HG02943 (cell line): ENCODE data around the gene LAMP2.
"Not testable (repeated sequence)": the region's sequence is repeated elsewhere in the genome, so short reads cannot be mapped to it uniquely, and the experiment has no call there.

Experiments
- ATAC-seq: cut with Tn5 transposase; IDR thresholded peaks from one replicate; pipeline ENCODE4 v1.9.1; 2021; ENCODE audit warnings: mild to moderate bottlenecking, low read depth, moderate library complexity; ENCODE audit not compliant: unreplicated experiment

LAMP2 gene

DNA sequence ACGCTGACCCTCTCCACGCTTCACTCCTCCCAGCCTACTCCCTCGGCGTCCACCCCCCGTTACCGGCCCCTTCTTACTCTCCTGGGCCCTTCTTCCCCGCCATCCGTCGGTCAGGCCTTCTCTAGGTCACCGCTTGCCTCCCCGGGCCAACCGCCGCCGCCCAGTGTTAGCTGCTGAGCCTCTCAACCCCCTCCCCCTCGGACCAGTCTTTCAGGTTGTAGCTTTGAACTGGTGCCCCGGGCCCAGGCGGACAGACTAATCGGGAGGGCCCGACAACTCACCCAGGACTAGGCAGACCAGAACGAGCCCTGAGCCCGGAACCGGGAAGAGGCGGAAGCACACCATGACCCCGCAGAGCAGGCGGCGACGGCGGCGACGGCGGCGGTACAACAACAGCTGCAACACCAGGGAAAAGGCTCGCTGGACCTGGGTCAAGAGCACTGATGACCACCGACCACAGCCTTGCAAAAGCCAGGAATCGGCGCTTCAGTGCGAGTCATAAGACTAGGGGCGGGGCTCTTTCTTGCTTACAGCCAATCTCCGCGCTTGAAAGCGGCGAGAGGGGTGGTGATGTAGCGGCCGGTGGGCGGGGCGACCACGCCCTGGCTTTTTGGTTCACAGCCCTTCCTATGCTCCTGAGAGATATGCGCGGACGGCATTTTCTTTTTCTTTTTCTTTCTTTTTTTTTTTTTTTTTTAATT, at the start of gene LAMP2:
Gene LAMP2 (minus strand): TSS at position 472 of the 701 bp plus-strand sequence. CDS start 127 bp downstream, at position 345.
- peak; percentile 90 for ATAC-seq

DNA sequence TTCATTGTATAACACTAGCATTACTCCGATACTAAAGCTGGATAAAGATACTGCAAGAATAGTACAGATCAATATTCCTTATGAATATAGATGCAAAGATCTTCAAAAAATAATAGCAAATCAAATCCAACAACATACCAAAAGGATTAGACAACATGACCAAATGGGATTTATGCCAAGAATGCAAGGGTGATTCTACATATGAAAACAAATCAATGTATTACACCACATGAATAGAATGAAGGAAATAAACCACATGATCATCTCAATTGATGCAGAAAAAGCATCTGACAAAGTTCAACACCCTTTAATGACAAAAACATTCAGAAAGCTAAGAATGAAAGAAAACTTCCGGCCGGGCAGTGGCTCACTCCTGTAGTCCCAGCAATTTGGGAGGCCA, 48.8 kb upstream of the LAMP2 start:
- no peak for ATAC-seq

DNA sequence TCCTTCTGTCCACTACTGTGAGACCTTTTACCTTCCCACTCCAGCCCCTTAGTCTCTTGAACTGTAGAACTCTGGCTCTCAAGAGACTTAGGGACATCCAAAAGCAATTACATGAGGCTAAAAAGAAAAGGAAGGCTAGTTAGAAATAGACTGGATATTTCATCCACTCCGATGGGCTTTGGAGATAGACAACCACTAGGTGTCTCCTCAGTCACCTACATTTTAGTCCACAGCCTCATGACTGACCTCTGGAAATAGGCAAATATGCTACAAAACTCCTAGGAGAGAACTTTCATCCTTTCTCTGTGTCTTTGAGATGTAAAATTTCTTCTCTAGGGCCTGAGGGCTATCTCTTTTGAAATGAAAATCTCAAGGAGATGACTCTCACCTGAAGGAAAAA, 45.1 kb upstream of the LAMP2 start:
- ATAC-seq, result no peak

GRCh38 chrX:120512627-120513026, 43.5 kb upstream of the LAMP2 start:
- ATAC-seq, result no peak

DNA sequence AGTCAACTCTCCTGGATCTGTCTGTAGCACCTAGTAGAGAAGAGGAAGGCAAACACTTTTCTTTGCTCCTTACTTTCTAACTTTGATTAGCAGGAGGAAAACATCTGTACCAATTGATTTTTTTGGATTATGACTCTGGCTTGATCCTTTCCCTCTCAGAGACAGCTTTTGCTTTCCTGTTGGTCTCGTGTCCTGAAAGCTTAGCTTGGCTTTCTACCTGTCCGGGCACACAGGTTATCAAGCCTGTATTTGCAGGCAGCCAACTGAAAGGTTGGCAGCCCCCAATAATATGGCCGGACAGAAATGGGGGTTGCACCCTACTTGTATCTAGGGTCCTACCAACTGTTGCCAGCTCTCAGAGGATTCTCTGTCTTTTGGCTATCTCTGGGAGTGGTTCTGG, 43.1 kb upstream of the LAMP2 start:
- ATAC-seq, result no peak

GRCh38 chrX:120504569-120504968, 35.5 kb upstream of the LAMP2 start:
- ATAC-seq, result no peak

GRCh38 chrX:120499301-120500072, 30.4 kb upstream of the LAMP2 start:
- ATAC-seq, result no peak

GRCh38 chrX:120490119-120490518, 21.0 kb upstream of the LAMP2 start:
- not testable (repeated sequence) for ATAC-seq

GRCh38 chrX:120486786-120487185, 17.7 kb upstream of the LAMP2 start:
- ATAC-seq, result no peak

DNA sequence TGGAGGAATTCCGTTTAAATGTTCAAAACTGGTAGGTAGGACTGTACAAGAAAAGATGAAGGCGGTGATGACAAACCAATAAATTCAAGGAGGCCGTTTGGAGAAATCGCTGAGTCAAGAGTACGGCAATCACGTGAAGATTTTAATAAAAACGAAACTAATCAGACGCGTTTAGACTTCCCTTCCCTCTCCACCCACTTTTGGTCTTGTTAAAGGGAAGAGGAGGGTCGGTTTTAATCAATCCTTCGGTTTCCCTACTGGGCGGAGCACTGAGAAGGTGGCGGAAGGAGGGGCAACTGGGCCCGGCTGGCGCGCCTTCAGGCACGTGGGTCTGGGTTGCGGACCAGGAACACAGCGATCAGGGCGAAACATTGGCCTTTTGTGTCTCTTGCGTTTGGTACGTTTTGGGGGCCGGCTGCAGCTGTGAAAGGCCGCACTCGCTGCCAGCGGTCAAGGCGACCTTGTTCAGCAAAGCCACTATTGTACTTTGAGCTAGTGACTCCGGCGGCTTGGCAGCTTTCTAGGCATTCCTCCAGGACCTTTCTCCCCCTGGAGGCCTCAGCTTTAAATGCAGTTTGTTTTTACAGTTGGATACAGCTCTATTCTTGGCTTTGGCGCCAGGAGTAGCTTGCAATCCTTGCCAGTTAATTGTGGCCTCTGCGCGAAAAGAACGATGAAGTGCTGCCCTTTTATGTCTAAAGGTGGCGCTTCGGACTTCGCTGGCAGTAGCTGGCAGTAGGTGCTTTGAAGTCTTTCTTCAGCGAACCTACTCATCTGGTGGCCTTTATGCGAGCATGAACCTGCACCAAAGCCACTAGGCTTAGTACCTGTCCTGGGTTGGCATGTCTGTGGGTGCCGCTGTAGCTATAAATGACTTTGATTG, 16.8 kb upstream of the LAMP2 start:
- peak; percentile 71 for ATAC-seq

DNA sequence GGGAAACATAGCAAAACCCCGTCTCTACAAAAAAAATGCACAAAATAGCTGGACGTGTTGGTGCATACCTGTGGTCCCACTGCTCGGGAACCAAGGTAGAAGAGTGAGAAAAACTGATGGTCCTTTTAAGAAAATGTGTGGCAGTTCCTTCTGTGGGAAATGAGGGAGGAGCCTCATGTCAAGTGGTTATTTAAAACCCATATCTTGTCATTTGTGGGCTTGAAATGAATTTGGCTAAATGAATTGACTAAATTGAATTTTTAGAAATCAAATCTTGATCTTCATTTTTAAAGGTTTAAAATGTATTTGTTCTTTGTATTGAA, 16.2 kb upstream of the LAMP2 start:
- ATAC-seq, result no peak

GRCh38 chrX:120477453-120477852, 8.4 kb upstream of the LAMP2 start:
- no peak for ATAC-seq

- ATAC-seq, result no peak
These were observed 7.6 kb upstream of the LAMP2 start for GRCh38 chrX:120476714-120477113.

DNA sequence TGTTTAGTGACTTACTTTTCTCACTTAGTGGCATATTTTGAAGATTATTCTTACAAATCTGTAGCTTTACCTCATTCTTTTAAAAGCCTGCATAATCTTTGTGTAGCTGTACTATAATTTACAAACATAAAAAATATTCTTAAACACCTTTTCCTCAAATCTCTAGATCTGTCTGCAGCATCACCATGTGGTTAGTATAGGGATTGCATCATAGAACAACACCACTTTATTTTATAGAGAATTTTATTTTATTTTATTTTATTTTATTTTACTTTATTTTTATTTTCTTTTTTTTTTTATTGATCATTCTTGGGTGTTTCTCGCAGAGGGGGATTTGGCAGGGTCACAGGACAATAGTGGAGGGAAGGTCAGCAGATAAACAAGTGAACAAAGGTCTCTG, 6.4 kb upstream of the LAMP2 start:
- not testable (repeated sequence) for ATAC-seq

GRCh38 chrX:120474085-120474484, 5.0 kb upstream of the LAMP2 start:
- ATAC-seq, result no peak

- not testable (repeated sequence) for ATAC-seq
These were observed 561 bp upstream of the LAMP2 start for GRCh38 chrX:120469657-120470056.

DNA sequence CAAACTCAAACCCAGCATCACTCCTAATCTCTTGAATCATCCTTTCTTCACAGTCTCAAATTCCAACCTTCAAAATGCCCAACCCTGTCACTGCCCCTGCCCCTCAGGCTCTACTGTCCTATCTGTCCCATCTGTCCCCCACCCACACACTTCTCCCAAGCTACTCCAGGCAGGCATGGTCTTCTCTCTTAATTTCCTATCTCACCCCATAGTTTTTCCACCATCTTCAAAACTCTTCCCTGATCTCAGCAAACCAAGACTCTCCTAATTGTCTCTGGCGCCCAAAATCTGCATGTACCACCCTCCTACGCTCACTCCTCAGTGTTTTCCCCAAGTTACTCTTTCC, 644 bp downstream of the LAMP2 start:
- no peak for ATAC-seq

DNA sequence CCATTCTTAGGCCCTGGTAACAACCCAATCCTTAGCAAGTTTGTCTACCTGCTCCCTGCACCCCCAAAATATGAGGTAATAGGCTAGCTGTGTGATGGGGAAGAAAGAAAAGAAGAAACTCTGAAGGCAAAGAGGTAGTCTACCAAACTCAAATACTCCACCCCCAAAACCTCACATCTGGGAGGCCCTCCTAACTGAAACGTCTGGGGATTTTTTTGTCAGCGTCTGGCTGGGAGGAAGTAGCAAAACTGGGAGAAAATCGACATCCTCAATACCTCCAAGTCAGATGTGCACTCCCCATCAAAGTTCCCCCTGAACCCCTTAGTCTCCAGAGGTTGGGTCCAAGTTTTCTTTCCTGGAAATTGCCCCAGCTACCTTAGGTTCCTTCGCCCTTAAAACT, 1.0 kb downstream of the LAMP2 start:
- no peak for ATAC-seq

GRCh38 chrX:120464411-120464810, 4.7 kb downstream of the LAMP2 start:
- ATAC-seq, result no peak

DNA sequence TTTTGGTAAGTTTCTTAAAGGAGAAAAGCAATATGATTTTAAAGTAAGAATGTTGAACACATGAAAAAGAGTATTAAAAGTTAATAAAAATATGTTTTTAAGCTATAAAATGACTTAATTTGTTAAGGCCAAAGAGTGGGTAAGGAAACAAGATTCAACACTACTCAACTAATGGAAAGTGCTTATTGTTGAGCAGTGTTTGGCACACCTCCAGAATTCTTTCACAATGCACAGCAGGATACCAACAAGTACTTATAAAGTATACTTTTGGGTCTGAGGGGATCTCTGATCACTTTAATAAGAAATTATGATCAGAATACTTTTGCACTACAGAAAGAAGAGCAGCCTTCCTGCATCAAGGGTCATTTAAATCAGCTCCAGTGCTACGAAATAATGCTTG, 5.9 kb downstream of the LAMP2 start:
- ATAC-seq, result no peak

- no peak for ATAC-seq
These were observed 6.7 kb downstream of the LAMP2 start for GRCh38 chrX:120462370-120462769.
